MM.1S (cell line): ENCODE data around the gene MRO.
"Not testable (repeated sequence)": the region's sequence is repeated elsewhere in the genome, so short reads cannot be mapped to it uniquely, and the experiment has no call there.

Experiments used
- DNase-seq: peaks from one replicate; pipeline ENCODE4 v3.0.0-alpha.2; 2015
- H2AFZ ChIP-seq: fragments of 300-600 bp; sonication (generic); 2 replicates; pipeline ENCODE4 v1.6.0; 2016; ENCODE audit warnings: antibody characterized with exemption, low read length
- H3F3A ChIP-seq: fragments of 300-600 bp; sonication (generic); 2 replicates; pipeline ENCODE4 v1.6.1; 2016; ENCODE audit warnings: mild to moderate bottlenecking, antibody characterized with exemption, low read length, moderate library complexity, mixed read lengths; ENCODE audit not compliant: insufficient read depth
- H3K27ac ChIP-seq: fragments of 300-600 bp; sonication (generic); 2 replicates; pipeline ENCODE4 v1.5.1; 2016; ENCODE audit warnings: mild to moderate bottlenecking, low read length
- H3K27me3 ChIP-seq: fragments of 300-600 bp; sonication (generic); replicated peaks from 2 replicates; pipeline ENCODE4 v1.6.0; 2016; ENCODE audit warnings: low read length; ENCODE audit not compliant: insufficient read depth
- H3K36me3 ChIP-seq: fragments of 300-600 bp; sonication (generic); replicated peaks from 2 replicates; pipeline ENCODE4 v1.6.1; 2016; ENCODE audit warnings: mild to moderate bottlenecking, low read length, mixed read lengths; ENCODE audit not compliant: insufficient read depth
- H3K4me1 ChIP-seq: fragments of 300-600 bp; sonication (generic); 2 replicates; pipeline ENCODE4 v1.6.1; 2016; ENCODE audit warnings: low read length, mixed read lengths
- H3K4me2 ChIP-seq: fragments of 300-600 bp; sonication (generic); 2 replicates; pipeline ENCODE4 v1.6.0; 2016; ENCODE audit warnings: low read depth, low read length
- H3K4me3 ChIP-seq: fragments of 300-600 bp; sonication (generic); 2 replicates; pipeline ENCODE4 v1.5.1; 2016; ENCODE audit warnings: low read length, mixed read lengths
- H3K79me2 ChIP-seq: fragments of 300-600 bp; sonication (generic); 2 replicates; pipeline ENCODE4 v1.6.1; 2016; ENCODE audit warnings: mixed run types, low read length, mixed read lengths
- H3K9ac ChIP-seq: fragments of 300-600 bp; sonication (generic); 2 replicates; pipeline ENCODE4 v1.6.1; 2016; ENCODE audit warnings: low read length, mixed read lengths
- H3K9me2 ChIP-seq: fragments of 300-600 bp; sonication (generic); replicated peaks from 2 replicates; pipeline ENCODE4 v1.6.1; 2016; ENCODE audit warnings: mild to moderate bottlenecking, low read length, mixed read lengths; ENCODE audit not compliant: insufficient read depth
- H3K9me3 ChIP-seq: fragments of 300-600 bp; sonication (generic); replicated peaks from 2 replicates; pipeline ENCODE4 v1.6.1; 2016; ENCODE audit warnings: mild to moderate bottlenecking, low read length, mixed read lengths; ENCODE audit not compliant: insufficient read depth
- H4K20me1 ChIP-seq: fragments of 300-600 bp; sonication (generic); 2 replicates; pipeline ENCODE4 v1.6.1; 2016; ENCODE audit warnings: mild to moderate bottlenecking, low read length, moderate library complexity, mixed read lengths; ENCODE audit not compliant: insufficient read depth
- EZH2 ChIP-seq: fragments of 300-600 bp; sonication (generic); optimal IDR thresholded peaks from 2 replicates; pipeline ENCODE3; 2017; ENCODE audit warnings: low read depth, mild to moderate bottlenecking, antibody characterized with exemption, low read length, mixed read lengths
- EZH2phosphoT487 ChIP-seq: fragments of 300-600 bp; sonication (generic); IDR thresholded peaks from 2 replicates; pipeline ENCODE4 v1.6.1; 2018; ENCODE audit warnings: antibody characterized with exemption, low read length
- TF ChIP-seq, protein P1 (sequence below): fragments of 300-600 bp; sonication (generic); IDR thresholded peaks from 2 replicates; pipeline ENCODE4 v1.5.1; 2016; ENCODE audit warnings: antibody characterized with exemption, low read length, mixed read lengths

The MRO gene

GRCh38 chr18:50859793-50860555, 40.2 kb upstream of the MRO start:
- no peak for TF ChIP-seq EZH2phosphoT487
- no peak for TF ChIP-seq EZH2
- TF ChIP-seq, protein P1, sequence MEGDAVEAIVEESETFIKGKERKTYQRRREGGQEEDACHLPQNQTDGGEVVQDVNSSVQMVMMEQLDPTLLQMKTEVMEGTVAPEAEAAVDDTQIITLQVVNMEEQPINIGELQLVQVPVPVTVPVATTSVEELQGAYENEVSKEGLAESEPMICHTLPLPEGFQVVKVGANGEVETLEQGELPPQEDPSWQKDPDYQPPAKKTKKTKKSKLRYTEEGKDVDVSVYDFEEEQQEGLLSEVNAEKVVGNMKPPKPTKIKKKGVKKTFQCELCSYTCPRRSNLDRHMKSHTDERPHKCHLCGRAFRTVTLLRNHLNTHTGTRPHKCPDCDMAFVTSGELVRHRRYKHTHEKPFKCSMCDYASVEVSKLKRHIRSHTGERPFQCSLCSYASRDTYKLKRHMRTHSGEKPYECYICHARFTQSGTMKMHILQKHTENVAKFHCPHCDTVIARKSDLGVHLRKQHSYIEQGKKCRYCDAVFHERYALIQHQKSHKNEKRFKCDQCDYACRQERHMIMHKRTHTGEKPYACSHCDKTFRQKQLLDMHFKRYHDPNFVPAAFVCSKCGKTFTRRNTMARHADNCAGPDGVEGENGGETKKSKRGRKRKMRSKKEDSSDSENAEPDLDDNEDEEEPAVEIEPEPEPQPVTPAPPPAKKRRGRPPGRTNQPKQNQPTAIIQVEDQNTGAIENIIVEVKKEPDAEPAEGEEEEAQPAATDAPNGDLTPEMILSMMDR: no peak
- Histone ChIP-seq H3K9me3 (no peaks in the 10 kb centered on the region), H3K4me2 (no peak overlapping the region), H3K9me2 (no peaks in the 10 kb centered on the region), H3F3A (no peaks in the 10 kb centered on the region), H3K27ac (no peak overlapping the region), H3K79me2 (no peaks in the 10 kb centered on the region), H3K9ac (no peak overlapping the region), H4K20me1 (no peaks in the 10 kb centered on the region), H3K36me3 (no peaks in the 10 kb centered on the region), H3K4me1 (no peaks in the 10 kb centered on the region), H3K27me3 (no peaks in the 10 kb centered on the region), H2AFZ (no peak overlapping the region), H3K4me3 (no peak overlapping the region)
- no peak for DNase-seq

DNA sequence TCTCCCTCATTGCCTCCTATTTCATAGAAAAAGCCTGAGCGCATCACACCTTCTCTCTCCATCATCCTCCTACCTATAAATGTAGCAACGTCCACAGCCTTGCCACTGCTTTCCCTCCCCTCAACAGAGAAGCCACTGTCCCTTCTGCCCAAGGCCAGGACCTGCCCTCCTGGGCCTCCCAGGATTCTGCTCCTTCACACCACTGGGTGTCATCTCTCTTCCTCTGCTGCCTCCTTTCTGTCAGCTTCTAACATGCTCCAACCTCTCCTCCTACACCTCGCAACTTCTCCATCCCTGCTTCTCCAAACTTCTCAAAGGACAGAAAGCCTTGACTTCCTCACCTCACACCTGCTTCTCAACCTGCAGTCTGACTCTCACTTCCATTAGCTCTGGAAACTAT, 37.9 kb upstream of the MRO start:
- H3K9me3 ChIP-seq: no peaks in the 10 kb centered on the region
- H3K9ac ChIP-seq: no peak overlapping the region
- no peak overlapping the region for H3K4me2 ChIP-seq
- no peaks in the 10 kb centered on the region for H3K79me2 ChIP-seq
- TF ChIP-seq EZH2 (no peak), EZH2phosphoT487 (no peak)
- TF ChIP-seq, protein P1: no peak
- no peak overlapping the region for H3K4me3 ChIP-seq
- H3K4me1 ChIP-seq: no peaks in the 10 kb centered on the region
- no peak overlapping the region for H3K27ac ChIP-seq
- no peaks in the 10 kb centered on the region for H3K36me3 ChIP-seq
- no peak for DNase-seq
- H2AFZ ChIP-seq: no peak overlapping the region
- no peaks in the 10 kb centered on the region for H3K27me3 ChIP-seq
- H4K20me1 ChIP-seq: no peaks in the 10 kb centered on the region
- H3F3A ChIP-seq: no peaks in the 10 kb centered on the region
- H3K9me2 ChIP-seq: no peaks in the 10 kb centered on the region

GRCh38 chr18:50857166-50857565, 37.4 kb upstream of the MRO start:
- not testable (repeated sequence) for H3K27ac ChIP-seq, H2AFZ ChIP-seq, H3F3A ChIP-seq, H3K4me3 ChIP-seq, H3K4me2 ChIP-seq, H3K9me2 ChIP-seq, H3K9ac ChIP-seq, H3K27me3 ChIP-seq, H3K36me3 ChIP-seq, H4K20me1 ChIP-seq, H3K9me3 ChIP-seq, H3K4me1 ChIP-seq, DNase-seq, H3K79me2 ChIP-seq

DNA sequence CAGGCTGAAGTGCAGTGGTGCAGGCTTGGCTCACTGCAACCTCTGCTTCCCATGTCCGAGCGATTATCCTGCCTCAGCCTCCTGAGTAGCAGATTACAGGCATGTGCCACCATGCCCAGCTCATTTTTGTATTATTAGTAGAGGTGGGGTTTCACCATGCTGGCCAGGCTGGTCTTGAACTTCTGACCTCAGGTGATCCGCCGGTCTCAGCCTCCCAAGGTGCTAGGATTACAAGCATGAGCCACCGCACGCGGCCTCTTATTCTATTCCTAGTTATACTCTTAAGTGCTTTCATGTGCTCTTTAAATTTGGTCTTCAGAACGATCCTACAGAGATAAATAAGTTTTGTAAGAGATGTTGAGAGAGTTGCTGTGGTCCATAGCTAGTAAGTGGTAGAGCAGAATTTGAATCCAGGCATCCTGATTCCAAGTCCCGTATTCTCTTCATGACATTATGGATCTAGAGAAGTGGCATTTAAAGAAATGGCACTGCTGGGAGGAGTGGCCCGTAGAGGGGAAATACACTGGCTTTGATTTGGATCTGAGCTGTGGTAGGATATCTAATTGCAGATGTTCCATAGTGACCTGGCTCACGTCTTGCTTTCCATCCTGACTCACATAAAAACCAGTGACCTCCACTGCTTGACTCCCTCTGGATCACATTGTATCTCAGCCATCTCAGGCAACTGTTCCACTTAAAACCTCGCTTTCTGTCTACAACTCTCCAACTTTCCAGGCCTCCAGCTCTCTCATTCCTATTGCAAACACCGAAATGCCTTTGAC, 36.4 kb upstream of the MRO start:
- H3K4me3 ChIP-seq: no peak overlapping the region
- no peaks in the 10 kb centered on the region for H3K36me3 ChIP-seq
- no peaks in the 10 kb centered on the region for H3K27me3 ChIP-seq
- DNase-seq: no peak
- H3K9ac ChIP-seq: no peak overlapping the region
- no peaks in the 10 kb centered on the region for H4K20me1 ChIP-seq
- no peak overlapping the region for H3K27ac ChIP-seq
- no peaks in the 10 kb centered on the region for H3K79me2 ChIP-seq
- H3K4me2 ChIP-seq: no peak overlapping the region
- no peaks in the 10 kb centered on the region for H3F3A ChIP-seq
- H3K9me3 ChIP-seq: no peaks in the 10 kb centered on the region
- no peaks in the 10 kb centered on the region for H3K4me1 ChIP-seq
- no peak for TF ChIP-seq EZH2phosphoT487
- TF ChIP-seq EZH2: no peak
- TF ChIP-seq, protein P1: no peak
- H3K9me2 ChIP-seq: no peaks in the 10 kb centered on the region
- H2AFZ ChIP-seq: no peak overlapping the region
